ENCODE results near the gene PLD4. TPM values are rescaled to one million over a fixed set of nuclear protein-coding genes. Genes with fewer than 3 reads are reported as not detected.

Gene PLD4
- total RNA-seq, 1 experiment from 2014 or later = 0.15 TPM

DNA sequence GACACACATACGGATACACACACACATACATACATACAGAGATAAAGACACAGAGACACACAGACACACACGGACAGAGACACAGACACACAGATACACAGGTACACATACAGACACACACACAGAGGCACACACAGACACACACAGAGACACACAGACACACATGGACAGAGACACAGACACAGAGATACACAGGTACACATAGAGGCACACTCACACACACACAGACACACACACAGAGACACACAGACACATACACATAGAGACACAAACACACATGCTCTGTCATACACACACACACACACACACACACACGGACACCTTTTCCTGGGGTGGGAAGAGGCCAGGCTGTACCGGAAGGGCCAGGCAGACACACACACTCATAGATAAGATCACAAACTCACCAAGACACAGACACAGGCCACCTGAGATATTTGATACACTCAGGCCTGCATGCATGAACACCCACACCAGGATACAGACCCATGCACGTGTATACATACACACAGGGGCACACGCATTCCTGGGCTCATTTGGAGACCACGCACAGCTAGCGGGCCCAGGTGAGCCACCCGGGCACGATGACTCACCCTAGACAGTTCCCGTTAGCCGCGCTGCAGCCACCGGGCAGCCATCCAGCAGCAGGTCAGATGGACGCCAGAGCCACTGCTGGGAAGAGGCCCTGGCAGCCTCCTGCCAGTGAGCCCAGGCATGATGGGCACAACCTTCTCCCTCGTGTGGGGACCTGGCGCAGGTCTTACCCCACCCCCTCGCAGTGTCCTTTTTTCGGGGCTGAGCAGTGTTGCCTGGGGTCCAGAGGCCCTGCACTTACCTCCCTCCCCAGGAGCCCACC, 55.3 kb downstream of the PLD4 start:
- no TSS peak for BruUV-seq (replicated peaks)
- Histone ChIP-seq H3K9me3 (ENCODE audit: control insufficient read depth, insufficient read depth, low read depth, low read length) (no peaks in the 10 kb centered on the region), H3K27ac (ENCODE audit: low read length) (peak overlapping the region; percentile 49), H3K4me3 (ENCODE audit: low read depth in 2 of 2, low read length in 2 of 2) (no peak overlapping the region; a peak in 1 of 4 replicates), H3K36me3 (ENCODE audit: control insufficient read depth, insufficient read depth, low read length) (peaks cover 2% of the 10 kb centered on the region; the same call in 1 of the 2 replicates), H3K4me1 (ENCODE audit: control insufficient read depth, insufficient read depth, low read length) (peaks cover 35% of the 10 kb centered on the region), H3K27me3 (ENCODE audit: control insufficient read depth, insufficient read depth, low read length) (no peaks in the 10 kb centered on the region)
- DNase-seq (ENCODE audit: low read depth, low spot score) (no peak), ATAC-seq (peak; percentile 28)
- ChIA-PET POLR2A (no interaction called here), CTCF (no interaction called here)
- in situ Hi-C loops (cut with HindIII; ENCODE audit: low pct_unique_long_range_greater_than_20kb, low sequenced_read_pairs) (no loop called here), intact Hi-C loops (cut with micrococcal nuclease; ENCODE audit: unreplicated experiment) (no loop called here)
- TF ChIP-seq, protein P1, sequence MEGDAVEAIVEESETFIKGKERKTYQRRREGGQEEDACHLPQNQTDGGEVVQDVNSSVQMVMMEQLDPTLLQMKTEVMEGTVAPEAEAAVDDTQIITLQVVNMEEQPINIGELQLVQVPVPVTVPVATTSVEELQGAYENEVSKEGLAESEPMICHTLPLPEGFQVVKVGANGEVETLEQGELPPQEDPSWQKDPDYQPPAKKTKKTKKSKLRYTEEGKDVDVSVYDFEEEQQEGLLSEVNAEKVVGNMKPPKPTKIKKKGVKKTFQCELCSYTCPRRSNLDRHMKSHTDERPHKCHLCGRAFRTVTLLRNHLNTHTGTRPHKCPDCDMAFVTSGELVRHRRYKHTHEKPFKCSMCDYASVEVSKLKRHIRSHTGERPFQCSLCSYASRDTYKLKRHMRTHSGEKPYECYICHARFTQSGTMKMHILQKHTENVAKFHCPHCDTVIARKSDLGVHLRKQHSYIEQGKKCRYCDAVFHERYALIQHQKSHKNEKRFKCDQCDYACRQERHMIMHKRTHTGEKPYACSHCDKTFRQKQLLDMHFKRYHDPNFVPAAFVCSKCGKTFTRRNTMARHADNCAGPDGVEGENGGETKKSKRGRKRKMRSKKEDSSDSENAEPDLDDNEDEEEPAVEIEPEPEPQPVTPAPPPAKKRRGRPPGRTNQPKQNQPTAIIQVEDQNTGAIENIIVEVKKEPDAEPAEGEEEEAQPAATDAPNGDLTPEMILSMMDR (IDR thresholded peaks at IDR 0.05) = no peak
- TF ChIP-seq POLR2AphosphoS5 (IDR thresholded peaks at IDR 0.05; ENCODE audit: low read depth, low read length) (no peak; the same call in 1 of the 2 replicates), REST (IDR thresholded peaks at IDR 0.05; ENCODE audit: insufficient read depth in 1 of 2, low read depth in 2 of 2, low read length in 1 of 2) (no peak), TCF7L2 (IDR thresholded peaks at IDR 0.05; ENCODE audit: low read depth, low read length) (no peak), SIN3A (IDR thresholded peaks at IDR 0.05; ENCODE audit: borderline replicate concordance, insufficient read depth, low read depth, low read length) (no peak)

DNA sequence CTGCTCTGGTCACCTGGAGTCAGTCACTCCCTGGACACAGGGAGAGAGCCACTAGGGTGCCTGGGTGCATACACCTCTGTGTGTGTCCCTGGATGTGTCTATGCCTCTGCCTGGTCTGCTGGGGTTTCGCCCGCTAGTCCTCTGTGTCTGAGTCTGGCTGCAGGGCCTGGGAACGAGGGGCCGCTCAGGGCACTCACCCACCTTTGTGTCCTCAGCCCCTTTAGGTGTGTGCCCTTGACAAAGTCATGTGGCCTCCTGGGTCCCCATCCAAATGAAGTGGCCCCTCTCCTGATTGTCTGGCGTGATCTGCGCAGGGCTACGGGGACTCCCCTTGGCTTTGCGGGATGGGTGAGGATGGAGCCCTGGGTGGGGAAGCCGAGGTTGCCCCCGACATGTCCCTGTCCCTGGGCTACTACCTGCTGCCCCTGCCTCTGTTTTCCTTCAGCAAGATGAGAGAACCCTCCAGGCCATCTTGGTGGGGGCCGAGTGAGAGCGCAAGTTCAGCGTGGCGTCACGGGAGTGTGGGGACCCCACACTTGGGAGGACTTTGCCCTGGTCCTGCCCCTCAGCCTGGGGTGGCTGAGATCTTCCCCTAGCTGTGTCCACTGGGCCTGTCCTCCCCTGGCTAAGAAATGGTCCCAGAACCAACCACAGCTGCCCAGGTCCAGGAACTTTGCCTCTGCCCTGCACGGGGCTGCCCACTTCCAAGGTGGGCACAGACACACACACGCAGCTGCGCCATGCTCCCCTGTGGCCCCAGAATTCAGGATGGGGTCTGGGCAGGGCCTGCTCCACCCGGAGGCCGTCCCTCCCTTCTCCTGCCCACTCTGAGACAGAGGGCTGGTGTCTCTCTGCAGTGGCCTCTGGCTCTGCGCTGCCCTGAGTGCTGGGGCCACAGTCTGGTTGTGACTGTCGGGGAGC, 56.2 kb downstream of the PLD4 start:
- POLR2A ChIA-PET = interaction anchor here (0.5 kb wide), 1 partner anchor 72 kb away, joined by 7 read pairs; no protein-coding TSS in a partner anchor
- Histone ChIP-seq H3K4me1 (ENCODE audit: control insufficient read depth, insufficient read depth, low read length) (peaks cover 26% of the 10 kb centered on the region), H3K27me3 (ENCODE audit: control insufficient read depth, insufficient read depth, low read length) (no peaks in the 10 kb centered on the region), H3K9me3 (ENCODE audit: control insufficient read depth, insufficient read depth, low read depth, low read length) (no peaks in the 10 kb centered on the region), H3K36me3 (ENCODE audit: control insufficient read depth, insufficient read depth, low read length) (peaks cover 2% of the 10 kb centered on the region; the same call in 1 of the 2 replicates), H3K27ac (ENCODE audit: low read length) (peak overlapping the region; percentile 49), H3K4me3 (ENCODE audit: low read depth in 2 of 2, low read length in 2 of 2) (no peak overlapping the region)
- ATAC-seq = no peak; the same call in 1 of the 2 replicates
- no peak for DNase-seq (ENCODE audit: low read depth, low spot score)
- CTCF ChIA-PET = no interaction called here
- no TSS peak for BruUV-seq (replicated peaks)
- in situ Hi-C loops (cut with HindIII; ENCODE audit: low pct_unique_long_range_greater_than_20kb, low sequenced_read_pairs) (no loop called here), intact Hi-C loops (cut with micrococcal nuclease; ENCODE audit: unreplicated experiment) (no loop called here)
- TF ChIP-seq TCF7L2 (IDR thresholded peaks at IDR 0.05; ENCODE audit: low read depth, low read length) = no peak
- TF ChIP-seq REST (IDR thresholded peaks at IDR 0.05; ENCODE audit: insufficient read depth in 1 of 2, low read depth in 2 of 2, low read length in 1 of 2) = no peak
- no peak for TF ChIP-seq POLR2AphosphoS5 (IDR thresholded peaks at IDR 0.05; ENCODE audit: low read depth, low read length)
- TF ChIP-seq SIN3A (IDR thresholded peaks at IDR 0.05; ENCODE audit: borderline replicate concordance, insufficient read depth, low read depth, low read length) = no peak
- TF ChIP-seq, protein P1 (IDR thresholded peaks at IDR 0.05) = no peak
